Choroid plexus epithelial cell (primary cell): ENCODE results near the gene PIK3R3.
A peak's percentile ranks its signal among the peaks of the same experiment; 100 is the strongest.

Source experiments
- DNase-seq: peaks from one replicate; pipeline ENCODE4 v3.0.0-alpha.2; 2010; ENCODE audit warnings: low read depth
- H3K4me3 ChIP-seq: 2 replicates; pipeline ENCODE4 v1.5.1; 2011; ENCODE audit warnings: low read depth, mild to moderate bottlenecking, control low read depth, low read length, moderate library complexity
- CTCF ChIP-seq: conservative IDR thresholded peaks from 2 replicates; pipeline ENCODE4 v1.5.1; 2011; ENCODE audit warnings: low read depth, mild to moderate bottlenecking, control low read depth, inconsistent platforms, low read length, moderate library complexity

Gene PIK3R3

GRCh38 chr1:46153732-46154131 lies 21.3 kb upstream of the PIK3R3 start:
- TF ChIP-seq CTCF, result no peak
- H3K4me3 ChIP-seq, result no peak overlapping the region
- no peak for DNase-seq

- no peak for DNase-seq
- no peak for TF ChIP-seq CTCF
- H3K4me3 ChIP-seq, result no peak overlapping the region
Observed at GRCh38 chr1:46153228-46153627, 20.8 kb upstream of the PIK3R3 start.

GRCh38 chr1:46152016-46152415 lies 19.6 kb upstream of the PIK3R3 start:
- no peak overlapping the region for H3K4me3 ChIP-seq
- DNase-seq, result peak; percentile 81
- no peak for TF ChIP-seq CTCF

DNA sequence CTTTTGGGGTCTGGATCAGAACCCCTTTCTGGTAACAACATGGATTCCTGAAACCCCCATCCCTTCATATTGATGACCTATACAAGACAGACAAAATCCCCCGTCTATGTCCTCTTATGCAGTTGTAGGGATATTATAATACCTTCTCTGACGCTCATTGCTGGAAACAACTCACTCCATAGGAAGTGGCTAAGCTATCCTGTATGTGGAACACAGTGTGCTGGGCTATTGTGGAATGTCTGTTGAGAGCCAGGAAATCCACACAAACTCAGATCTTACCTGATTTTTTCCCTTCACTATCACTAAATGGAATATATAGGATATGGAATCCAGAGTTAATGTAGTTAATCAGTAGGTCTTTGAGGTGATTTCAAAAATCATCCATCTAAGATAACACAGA lies 17.7 kb upstream of the PIK3R3 start:
- DNase-seq, result peak; percentile 49
- H3K4me3 ChIP-seq, result no peak overlapping the region
- no peak for TF ChIP-seq CTCF

GRCh38 chr1:46148318-46148717 lies 15.9 kb upstream of the PIK3R3 start:
- TF ChIP-seq CTCF, result no peak
- DNase-seq, result no peak
- no peak overlapping the region for H3K4me3 ChIP-seq

GRCh38 chr1:46137916-46138315 lies 5.5 kb upstream of the PIK3R3 start:
- TF ChIP-seq CTCF, result no peak
- H3K4me3 ChIP-seq, result peak overlapping the region; percentile 53
- peak; percentile 74 for DNase-seq

DNA sequence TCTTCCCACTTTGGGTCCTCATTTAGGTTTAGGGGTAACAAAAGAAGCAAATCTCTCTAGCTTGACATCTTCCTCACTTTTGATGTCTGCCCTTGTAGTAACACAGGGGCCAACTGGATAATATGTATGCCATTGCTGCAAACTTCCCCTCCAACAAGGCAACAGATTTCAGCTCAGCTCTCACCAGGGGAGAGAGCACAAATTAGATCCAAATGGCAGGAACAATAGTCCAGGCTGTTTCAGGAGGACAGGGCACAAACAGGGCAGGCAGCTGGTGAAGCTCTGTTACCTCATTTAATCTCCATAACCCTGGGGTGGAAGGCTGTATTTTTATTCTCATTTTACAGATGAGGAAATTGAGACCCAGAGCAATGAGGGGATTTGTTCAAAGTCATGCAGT lies 4.3 kb upstream of the PIK3R3 start:
- H3K4me3 ChIP-seq, result no peak overlapping the region
- TF ChIP-seq CTCF, result no peak
- DNase-seq, result no peak
